Measurements from ENCODE around the gene ZSWIM7. TPM values are rescaled to one million over a fixed set of nuclear protein-coding genes. Genes with fewer than 3 reads are reported as not detected.

Gene ZSWIM7
- total RNA-seq = 28.6 and 41.6 TPM in 2 replicates

- Histone ChIP-seq H3K36me3 (ENCODE audit: control insufficient read depth, insufficient read depth, low read length) (peaks cover 2% of the 10 kb centered on the region), H3K27me3 (ENCODE audit: control insufficient read depth, insufficient read depth, low read length) (no peaks in the 10 kb centered on the region), H3K4me3 (ENCODE audit: low read depth, low read length) (peak within 1 kb of the TSS; percentile 66)
- peak; percentile 66 for DNase-seq (ENCODE audit: low read depth)
- TF ChIP-seq CTCF (IDR thresholded peaks at IDR 0.05; ENCODE audit: insufficient read depth, low read length, poor library complexity, severe bottlenecking) = no peak
Observed at GRCh38 chr17:15999141-15999973, at the start of gene ZSWIM7, which contains the start of gene TTC19. TSS of gene ZSWIM7 (minus strand) at chr17:15999704. CDS start at chr17:15999594, 110 bp downstream. TSS of gene TTC19 (plus strand) at chr17:15999824. CDS start at chr17:15999849, 25 bp downstream.

- H3K36me3 ChIP-seq (ENCODE audit: control insufficient read depth, insufficient read depth, low read length) = peaks cover 3% of the 10 kb centered on the region
- TF ChIP-seq CTCF (IDR thresholded peaks at IDR 0.05; ENCODE audit: insufficient read depth, low read length, poor library complexity, severe bottlenecking) = no peak
- H3K27me3 ChIP-seq (ENCODE audit: control insufficient read depth, insufficient read depth, low read length) = no peaks in the 10 kb centered on the region
- no peak overlapping the region for H3K4me3 ChIP-seq (ENCODE audit: low read depth, low read length)
- DNase-seq (ENCODE audit: low read depth) = no peak
Observed at GRCh38 chr17:16048811-16049449, 49.4 kb upstream of the ZSWIM7 start.

- H3K27me3 ChIP-seq (ENCODE audit: control insufficient read depth, insufficient read depth, low read length) = no peaks in the 10 kb centered on the region
- no peak overlapping the region for H3K4me3 ChIP-seq (ENCODE audit: low read depth, low read length)
- peaks cover 3% of the 10 kb centered on the region for H3K36me3 ChIP-seq (ENCODE audit: control insufficient read depth, insufficient read depth, low read length)
- no peak for TF ChIP-seq CTCF (IDR thresholded peaks at IDR 0.05; ENCODE audit: insufficient read depth, low read length, poor library complexity, severe bottlenecking)
- DNase-seq (ENCODE audit: low read depth) = no peak
Observed at GRCh38 chr17:16046966-16047365, 47.5 kb upstream of the ZSWIM7 start.

GRCh38 chr17:16044487-16044886, 45.0 kb upstream of the ZSWIM7 start:
- no peaks in the 10 kb centered on the region for H3K27me3 ChIP-seq (ENCODE audit: control insufficient read depth, insufficient read depth, low read length)
- TF ChIP-seq CTCF (IDR thresholded peaks at IDR 0.05; ENCODE audit: insufficient read depth, low read length, poor library complexity, severe bottlenecking) = no peak
- no peak for DNase-seq (ENCODE audit: low read depth)
- H3K4me3 ChIP-seq (ENCODE audit: low read depth, low read length) = no peak overlapping the region
- H3K36me3 ChIP-seq (ENCODE audit: control insufficient read depth, insufficient read depth, low read length) = peaks cover 3% of the 10 kb centered on the region

GRCh38 chr17:16040710-16041251, 41.3 kb upstream of the ZSWIM7 start:
- no peak for DNase-seq (ENCODE audit: low read depth)
- Histone ChIP-seq H3K27me3 (ENCODE audit: control insufficient read depth, insufficient read depth, low read length) (no peaks in the 10 kb centered on the region), H3K4me3 (ENCODE audit: low read depth, low read length) (no peak overlapping the region), H3K36me3 (ENCODE audit: control insufficient read depth, insufficient read depth, low read length) (peaks cover 7% of the 10 kb centered on the region)
- no peak for TF ChIP-seq CTCF (IDR thresholded peaks at IDR 0.05; ENCODE audit: insufficient read depth, low read length, poor library complexity, severe bottlenecking)

Data from kidney epithelial cell (primary cell).